H1 (cell line): Measurements from ENCODE around the gene ANKDD1A. TPM values are rescaled to one million over a fixed set of nuclear protein-coding genes. Genes with fewer than 3 reads are reported as not detected.

ENCODE experiments used
- CTCF ChIA-PET: fragments of 300-600 bp; sonication (Branson Sonifier 250); formaldehyde crosslinking; loops from one replicate; lab custom pipeline; 2021; ENCODE audit not compliant: partially characterized antibody; lab: Charles Lee
- POLR2A ChIA-PET: fragments of 300-600 bp; sonication (Branson Sonifier 250); formaldehyde crosslinking; loops from one replicate; lab custom pipeline; 2021; ENCODE audit warnings: inconsistent platforms; ENCODE audit not compliant: partially characterized antibody; lab: Charles Lee
- DNase-seq, 2 experiments: peaks; one replicate each; pipeline versions ENCODE4 v3.0.0 to v3.0.0-alpha.2; 2010 to 2022; ENCODE audit warnings: low spot score in 2 of 2, low read depth in 1 of 2, mixed read lengths in 1 of 2
- FAIRE-seq: peaks from 2 replicates; lab custom pipeline; 2011; peaks lifted over from hg19 to GRCh38; lab: Jason Lieb, UNC
- H2AFZ ChIP-seq: 2 replicates; pipeline ENCODE4 v1.8.1; 2012; ENCODE audit warnings: low read length, inconsistent platforms
- H2AK5ac ChIP-seq: 2 replicates; pipeline ENCODE4 v1.6.1; 2013; ENCODE audit warnings: low read depth, low read length
- H2BK120ac ChIP-seq: replicated peaks from 2 replicates; pipeline ENCODE3; 2013; ENCODE audit warnings: low read depth, low read length, inconsistent platforms
- H2BK12ac ChIP-seq: 2 replicates; pipeline ENCODE4 v1.6.1; 2013; ENCODE audit warnings: low read depth, low read length
- H2BK15ac ChIP-seq: 2 replicates; pipeline ENCODE4 v1.6.1; 2013; ENCODE audit warnings: low read length
- H2BK20ac ChIP-seq: 2 replicates; pipeline ENCODE4 v1.6.1; 2013; ENCODE audit warnings: low read length
- H2BK5ac ChIP-seq: 2 replicates; pipeline ENCODE4 v1.6.1; 2013; ENCODE audit warnings: low read depth, low read length
- H3K14ac ChIP-seq: 2 replicates; pipeline ENCODE4 v1.6.1; 2013; ENCODE audit warnings: inconsistent platforms; ENCODE audit not compliant: insufficient read length
- H3K18ac ChIP-seq: 2 replicates; pipeline ENCODE4 v1.6.1; 2013; ENCODE audit warnings: low read length; ENCODE audit errors: extremely low read depth
- H3K23ac ChIP-seq: 2 replicates; pipeline ENCODE4 v1.6.1; 2013; ENCODE audit warnings: inconsistent platforms; ENCODE audit not compliant: insufficient read length
- H3K23me2 ChIP-seq: 2 replicates; pipeline ENCODE4 v1.6.1; 2013; ENCODE audit warnings: low read depth, low read length
- H3K27ac ChIP-seq: 2 replicates; pipeline ENCODE4 v1.6.1; 2011; ENCODE audit warnings: low read depth, low read length, inconsistent platforms
- H3K27me3 ChIP-seq, 4 experiments: replicated peaks in 1 of 4; 1 replicate in 1 of 4; 2 replicates in 3 of 4; pipeline versions ENCODE4 v1.6.1 to v1.8.1; 2011 to 2013; ENCODE audit warnings: low read length in 3 of 4, mild to moderate bottlenecking in 3 of 4, inconsistent platforms in 2 of 4, mixed read lengths in 2 of 4, moderate library complexity in 1 of 4; ENCODE audit not compliant: control insufficient read depth in 3 of 4, insufficient read depth in 3 of 4; ENCODE audit errors: extremely low read depth in 1 of 4
- H3K36me3 ChIP-seq, 4 experiments: 2 replicates each; pipeline versions ENCODE4 v1.6.1 to v1.8.1; 2011 to 2013; ENCODE audit warnings: mild to moderate bottlenecking in 4 of 4, low read length in 3 of 4, moderate library complexity in 2 of 4, control low read depth in 1 of 4, inconsistent platforms in 1 of 4; ENCODE audit not compliant: insufficient read depth in 4 of 4, control insufficient read depth in 2 of 4
- H3K4ac ChIP-seq: replicated peaks from 2 replicates; pipeline ENCODE3; 2013; ENCODE audit warnings: low read length, low read depth, mixed read lengths, inconsistent platforms; ENCODE audit not compliant: insufficient read length
- H3K4me1 ChIP-seq, 4 experiments: replicated peaks in 1 of 4; 1 replicate in 1 of 4; 2 replicates in 3 of 4; pipeline versions ENCODE4 v1.6.1 to v1.8.1; 2011 to 2013; ENCODE audit warnings: low read length in 3 of 4, inconsistent platforms in 2 of 4, mixed read lengths in 1 of 4; ENCODE audit not compliant: insufficient read depth in 4 of 4, control insufficient read depth in 3 of 4
- H3K4me2 ChIP-seq, 2 experiments: 2 replicates each; pipeline versions ENCODE4 v1.6.1 to v1.8.1; 2011 to 2013; ENCODE audit warnings: low read depth in 2 of 2, low read length in 2 of 2, control low read depth in 1 of 2, inconsistent platforms in 1 of 2, mild to moderate bottlenecking in 1 of 2; ENCODE audit not compliant: insufficient read depth in 1 of 2
- H3K4me3 ChIP-seq, 4 experiments: fragments of 200-600, 300-600 bp in 1 of 4; sonication (generic), shearing (Covaris generic), sonication (Bioruptor Twin) in 1 of 4; 2 replicates each; pipeline versions ENCODE4 v1.5.1 to v1.8.1; 2011 to 2016; ENCODE audit warnings: low read length in 4 of 4, low read depth in 3 of 4, control low read depth in 2 of 4, inconsistent platforms in 2 of 4, mild to moderate bottlenecking in 2 of 4, mixed read lengths in 1 of 4, moderate library complexity in 1 of 4; ENCODE audit not compliant: insufficient read depth in 2 of 4; ENCODE audit errors: extremely low read depth in 1 of 4
- H3K56ac ChIP-seq: replicated peaks from 2 replicates; pipeline ENCODE3; 2013; ENCODE audit warnings: low read depth, mild to moderate bottlenecking, mixed read lengths, low read length, inconsistent platforms; ENCODE audit not compliant: insufficient read length
- H3K79me1 ChIP-seq: 2 replicates; pipeline ENCODE4 v1.6.1; 2013; ENCODE audit warnings: low read depth, low read length, control low read depth
- H3K79me2 ChIP-seq, 2 experiments: 2 replicates each; pipeline versions ENCODE4 v1.6.1 to v1.8.1; 2012 to 2013; ENCODE audit warnings: low read length in 2 of 2, mild to moderate bottlenecking in 2 of 2, inconsistent platforms in 1 of 2; ENCODE audit not compliant: insufficient read depth in 2 of 2, control insufficient read depth in 1 of 2
- H3K9ac ChIP-seq, 4 experiments: replicated peaks in 1 of 4; 1 replicate in 1 of 4; 2 replicates in 3 of 4; pipeline versions ENCODE4 v1.6.1 to v1.8.1; 2011 to 2013; ENCODE audit warnings: low read depth in 3 of 4, low read length in 3 of 4, control low read depth in 2 of 4, mild to moderate bottlenecking in 2 of 4, moderate library complexity in 2 of 4, inconsistent platforms in 1 of 4; ENCODE audit errors: extremely low read depth in 1 of 4
- H3K9me3 ChIP-seq, 2 experiments: 2 replicates each; pipeline versions ENCODE4 v1.6.1 to v1.8.1; 2012 to 2013; ENCODE audit warnings: mild to moderate bottlenecking in 2 of 2, moderate library complexity in 2 of 2, control low read depth in 1 of 2, inconsistent platforms in 1 of 2, low read depth in 1 of 2, low read length in 1 of 2, mixed read lengths in 1 of 2; ENCODE audit not compliant: insufficient read depth in 2 of 2
- H4K20me1 ChIP-seq, 2 experiments: replicated peaks in 1 of 2; 2 replicates each; pipeline versions ENCODE3 to v1.8.1; 2011 to 2013; ENCODE audit warnings: inconsistent platforms in 2 of 2, low read length in 2 of 2, mild to moderate bottlenecking in 1 of 2; ENCODE audit not compliant: insufficient read depth in 2 of 2, control insufficient read depth in 1 of 2
- H4K5ac ChIP-seq: 2 replicates; pipeline ENCODE4 v1.6.1; 2013; ENCODE audit warnings: low read length, low read depth, mixed read lengths, inconsistent platforms; ENCODE audit not compliant: insufficient read length
- H4K8ac ChIP-seq: 2 replicates; pipeline ENCODE4 v1.8.0; 2013; ENCODE audit warnings: mild to moderate bottlenecking, moderate library complexity, low read length, inconsistent platforms; ENCODE audit not compliant: insufficient read depth; ENCODE audit errors: extremely low read depth
- H4K91ac ChIP-seq: replicated peaks from 2 replicates; pipeline ENCODE3; 2013; ENCODE audit warnings: low read length, mixed read lengths, inconsistent platforms; ENCODE audit not compliant: insufficient read length
- BCL11A ChIP-seq, 2 experiments: IDR thresholded peaks; one replicate each; pipeline ENCODE4 v1.6.1; 2011; ENCODE audit warnings: low read depth in 2 of 2, low read length in 2 of 2, mild to moderate bottlenecking in 2 of 2
- CBX8 ChIP-seq: fragments of 300-800, 300-1000 bp; sonication (generic); IDR thresholded peaks from 2 replicates; pipeline ENCODE4 v1.7.1; 2016; ENCODE audit warnings: low read depth, low read length, borderline replicate concordance
- CEBPB ChIP-seq: IDR thresholded peaks from 2 replicates; pipeline ENCODE4 v1.6.1; 2012; ENCODE audit warnings: low read depth, low read length
- EZH2 ChIP-seq: fragments of 200-600 bp; sonication (generic); IDR thresholded peaks from 2 replicates; pipeline ENCODE4 v1.7.1; 2012; ENCODE audit warnings: low read depth, mild to moderate bottlenecking, moderate library complexity, low read length, inconsistent platforms; ENCODE audit not compliant: severe bottlenecking
- FOSL1 ChIP-seq: IDR thresholded peaks from 2 replicates; pipeline ENCODE4 v1.6.1; 2011; ENCODE audit warnings: mild to moderate bottlenecking, low read depth, low read length, moderate library complexity; ENCODE audit not compliant: insufficient read depth
- POU5F1 ChIP-seq: IDR thresholded peaks from 2 replicates; pipeline ENCODE4 v1.6.1; 2011; ENCODE audit warnings: low read depth, mild to moderate bottlenecking, low read length, moderate library complexity
- RBBP5 ChIP-seq: IDR thresholded peaks from 2 replicates; pipeline ENCODE4 v1.7.1; 2012; ENCODE audit warnings: low read depth, mild to moderate bottlenecking, inconsistent platforms, low read length, moderate library complexity, borderline replicate concordance
- RFX5 ChIP-seq: IDR thresholded peaks from 2 replicates; pipeline ENCODE4 v1.6.1; 2011; ENCODE audit warnings: low read depth, low read length, improper control_type of control experiment, borderline replicate concordance
- ZNF274 ChIP-seq: IDR thresholded peaks from 2 replicates; pipeline ENCODE4 v1.7.0; 2012; ENCODE audit warnings: low read length, borderline replicate concordance; ENCODE audit errors: extremely low read depth
- WGBS, 2 experiments: shearing (Covaris generic) in 1 of 2; methylation state at CpG; one replicate each; pipeline versions ENCODE4 v1.1.6 to v1.1.7; 2013 to 2015; ENCODE audit warnings: low lambda C conversion rate in 2 of 2, mixed read lengths in 2 of 2, inconsistent platforms in 1 of 2, low coverage in 1 of 2, missing lambda C conversion rate in 1 of 2; ENCODE audit not compliant: insufficient replicate concordance in 2 of 2, insufficient coverage in 1 of 2, insufficient read length in 1 of 2; ENCODE audit errors: extremely low coverage in 1 of 2, missing lambda C conversion rate in 1 of 2; 5-methylcytosine and 5-hydroxymethylcytosine counted together
- polyA plus RNA-seq, 7 experiments: library from polyadenylated mRNA; depleted of rRNA in 3 of 7; stranded (reverse) in 5 of 7; unstranded in 2 of 7; fragments of >200 nt in 5 of 7; fragments of 200-250 nt in 2 of 7; gene quantifications; 1 replicate in 5 of 7; 2 replicates in 1 of 7; 4 replicates in 1 of 7; pipeline versions ENCODE4 v1.2.1 to v1.2.3, GENCODE V29; 2011 to 2013; ENCODE audit warnings: missing spikeins in 2 of 7, mixed read lengths in 2 of 7
- total RNA-seq: library from RNA; stranded (reverse); fragmentation: NEBNext Ultra II Directional; extraction: Animal tissue kit (Norgen Biotek cat#: 25700); gene quantifications from 2 replicates; pipeline ENCODE4 v1.2.1, GENCODE V29; 2021
- TF ChIP-seq, protein P1 (sequence below): IDR thresholded peaks from 2 replicates; pipeline ENCODE4 v1.6.1; 2011; ENCODE audit warnings: low read depth, mild to moderate bottlenecking, low read length; ENCODE audit not compliant: insufficient read depth

The ANKDD1A gene
- total and polyA plus RNA-seq, 2 of the 8 experiments (the other 6 are each of a cell fraction or from before 2014, with no cell fraction given), result 4.1 to 5.0 TPM

DNA sequence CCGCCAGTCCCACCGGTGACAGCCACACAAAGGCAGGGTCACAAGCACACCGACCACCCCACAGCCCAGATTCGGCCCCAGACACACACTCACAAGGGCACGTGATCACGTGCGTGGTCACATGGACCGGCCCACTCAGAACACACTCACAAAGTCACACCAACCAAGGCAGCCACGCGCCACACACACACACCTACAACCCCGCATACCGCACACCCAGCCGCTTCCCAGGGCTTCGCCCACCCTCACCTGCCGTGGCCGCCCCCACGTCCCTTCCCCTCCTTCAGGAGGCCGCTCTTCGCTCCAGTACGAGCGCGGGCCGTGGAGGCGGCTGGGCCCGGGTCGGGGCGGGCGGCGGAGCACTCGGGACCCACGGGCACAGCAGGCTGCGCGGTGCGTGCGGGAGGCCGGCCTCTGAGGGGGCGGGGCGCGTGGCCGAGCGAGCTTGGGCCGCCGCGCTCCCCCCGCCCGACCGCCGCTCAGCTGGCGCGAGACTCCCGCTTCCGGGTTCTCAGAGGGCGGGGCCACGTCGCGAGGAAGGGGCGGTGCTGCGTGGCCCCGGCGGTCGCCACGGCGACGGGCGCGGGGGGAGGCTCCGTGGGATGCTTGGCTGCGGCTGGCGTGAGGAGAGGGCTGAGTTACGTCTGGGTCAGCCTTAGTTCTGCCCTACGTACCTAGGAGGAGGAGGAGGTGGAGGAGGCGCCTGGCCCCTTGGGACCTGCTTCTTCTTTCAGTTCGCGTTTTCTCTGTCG is 77.9 kb downstream of the ANKDD1A start, which contains the start of gene SPG21:
Gene SPG21 (minus strand): TSS at position 499 of the 752 bp plus-strand sequence. CDS start 6,345 bp downstream, outside the sequence.
- H3K27ac ChIP-seq, result peak within 1 kb of the TSS; percentile 61; the same call in 1 of the 2 replicates
- H2BK120ac ChIP-seq, result no peak within 1 kb of the TSS
- peak within 1 kb of the TSS; percentile 99 for H2AFZ ChIP-seq
- H3K9ac ChIP-seq, result peak within 1 kb of the TSS; percentile 46 to 77 (median 66)
- H4K20me1 ChIP-seq, result no peaks in the 10 kb centered on the region
- H4K5ac ChIP-seq, result peak within 1 kb of the TSS; percentile 37
- POLR2A ChIA-PET, result interaction anchor here (0.7 to 2.0 kb wide), 4 partner anchors 10 to 78 kb away, joined by 3 to 12 read pairs (median 5); partner anchors contain the start of gene ANKDD1A
- 2% methylated on average over 53 of the region's 75 CpGs; no CpG with 5 or more reads in 1 of the 2 experiments for WGBS, 2 experiments
- peak within 1 kb of the TSS; percentile 81 to 98 (median 88) for H3K4me3 ChIP-seq
- H2BK20ac ChIP-seq, result no peak within 1 kb of the TSS
- H3K79me1 ChIP-seq, result 0 out of 2 replicates have a peak, but pooled peaks cover 3% of the 10 kb centered on the region
- H2BK12ac ChIP-seq, result peak within 1 kb of the TSS; percentile 80; the same call in 1 of the 2 replicates
- no peaks in the 10 kb centered on the region for H3K9me3 ChIP-seq
- CTCF ChIA-PET, result interaction anchor here (0.6 to 2.6 kb wide), 5 partner anchors 13 to 339 kb away, joined by 3 to 9 read pairs (median 3); no protein-coding TSS in a partner anchor
- no peak for FAIRE-seq
- no peak within 1 kb of the TSS for H3K23ac ChIP-seq
- no peaks in the 10 kb centered on the region for H3K36me3 ChIP-seq
- H3K4me1 ChIP-seq, result peaks cover 0 to 5% (median 1%) of the 10 kb centered on the region in 4 experiments; a peak in 4 of 7 replicates
- peaks cover 0 to 13% of the 10 kb centered on the region in 2 experiments; a peak in 1 of 4 replicates for H3K79me2 ChIP-seq
- H3K4ac ChIP-seq, result no peak within 1 kb of the TSS
- peaks cover 8% of the 10 kb centered on the region for H3K23me2 ChIP-seq
- DNase-seq, result peak; percentile 41 to 89
- H3K4me2 ChIP-seq, result peak within 1 kb of the TSS; percentile 92 to 95
- H3K56ac ChIP-seq, result peak within 1 kb of the TSS; percentile 70
- peak within 1 kb of the TSS; percentile 83; the same call in 1 of the 2 replicates for H3K18ac ChIP-seq
- H2AK5ac ChIP-seq, result 0 out of 2 replicates have a peak within 1 kb of the TSS, but pooled peaks have one; percentile 45
- no peak within 1 kb of the TSS for H3K14ac ChIP-seq
- no peaks in the 10 kb centered on the region; a peak in 1 of 7 replicates for H3K27me3 ChIP-seq
- H4K91ac ChIP-seq, result peak within 1 kb of the TSS; percentile 82
- peak within 1 kb of the TSS; percentile 88 for H4K8ac ChIP-seq
- peak within 1 kb of the TSS; percentile 75 for H2BK5ac ChIP-seq
- no peak within 1 kb of the TSS for H2BK15ac ChIP-seq
- TF ChIP-seq RBBP5 (peak; percentile 59; the same call in 1 of the 2 replicates), CBX8 (no peak), BCL11A (IDR thresholded peaks at IDR 0.05; ENCODE audit: low read depth in 2 of 2, low read length in 2 of 2) (no peak), FOSL1 (no peak), RFX5 (no peak), CEBPB (no peak), POU5F1 (no peak), ZNF274 (no peak), EZH2 (no peak)
- TF ChIP-seq, protein P1, sequence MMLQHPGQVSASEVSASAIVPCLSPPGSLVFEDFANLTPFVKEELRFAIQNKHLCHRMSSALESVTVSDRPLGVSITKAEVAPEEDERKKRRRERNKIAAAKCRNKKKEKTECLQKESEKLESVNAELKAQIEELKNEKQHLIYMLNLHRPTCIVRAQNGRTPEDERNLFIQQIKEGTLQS, result peak; percentile 41; the same call in 1 of the 2 replicates
